Retinal pigment epithelial cell (primary cell): Measurements from ENCODE around the gene ATP2C2.
"Not testable (repeated sequence)": the region's sequence is repeated elsewhere in the genome, so short reads cannot be mapped to it uniquely, and the experiment has no call there.

Experiments
- DNase-seq: peaks from one replicate; pipeline ENCODE4 v3.0.0-alpha.2; 2010; ENCODE audit warnings: low read depth
- H3K4me3 ChIP-seq: 2 replicates; pipeline ENCODE4 v1.5.1; 2011; ENCODE audit warnings: mild to moderate bottlenecking, low read length, control low read depth, moderate library complexity
- CTCF ChIP-seq: conservative IDR thresholded peaks from 2 replicates; pipeline ENCODE4 v1.5.1; 2011; ENCODE audit warnings: low read depth, low read length, control low read depth, inconsistent platforms

ATP2C2 gene

GRCh38 chr16:84413244-84414004 is 45.1 kb downstream of the ATP2C2 start:
- DNase-seq, result no peak
- no peak for TF ChIP-seq CTCF

GRCh38 chr16:84414789-84415326 is 46.5 kb downstream of the ATP2C2 start:
- TF ChIP-seq CTCF, result no peak
- H3K4me3 ChIP-seq, result no peak overlapping the region
- no peak for DNase-seq

More at GRCh38 chr16:84413244-84414004, 45.1 kb downstream of the ATP2C2 start:
- H3K4me3 ChIP-seq, result no peak overlapping the region

GRCh38 chr16:84416407-84417321 is 48.3 kb downstream of the ATP2C2 start:
- no peak for TF ChIP-seq CTCF
- no peak for DNase-seq
- H3K4me3 ChIP-seq, result no peak overlapping the region

DNA sequence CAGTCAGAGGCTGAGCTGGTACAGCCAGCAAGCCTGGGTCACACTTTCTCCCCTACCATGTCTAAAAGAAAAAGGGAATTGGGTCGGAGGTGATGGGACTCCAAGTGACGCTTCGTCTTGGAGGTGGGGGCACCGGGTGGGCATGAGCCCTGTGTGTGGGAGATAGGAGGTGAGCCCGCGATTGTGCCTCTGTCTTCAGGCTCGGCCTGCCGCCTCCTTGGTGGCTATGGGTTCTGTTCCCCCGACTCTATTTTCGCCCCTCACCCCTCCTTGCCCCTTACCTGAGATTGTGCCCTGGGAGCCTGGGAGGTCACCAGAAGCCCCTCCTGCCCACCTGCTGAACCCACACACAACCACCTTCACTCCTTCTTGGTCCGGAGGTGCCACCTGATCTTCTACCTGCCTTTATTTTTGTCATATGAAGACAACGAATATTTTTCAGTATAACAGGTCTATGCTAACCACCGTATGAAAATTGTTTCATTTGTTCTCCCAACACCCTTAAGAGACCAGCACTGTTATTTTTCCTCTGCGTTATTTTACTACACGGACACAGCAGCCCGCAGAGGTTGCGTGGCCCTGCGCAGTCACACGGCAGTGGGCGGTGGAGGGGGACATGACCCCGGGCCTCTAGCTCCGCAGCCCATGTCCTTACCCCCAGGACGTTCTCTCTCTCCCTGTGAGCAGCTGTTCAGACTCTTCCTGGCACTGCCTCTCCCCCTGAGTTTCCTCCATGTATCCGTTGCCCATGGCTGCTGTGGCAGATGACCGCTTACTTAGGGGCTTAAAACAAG is 49.9 kb downstream of the ATP2C2 start:
- TF ChIP-seq CTCF, result no peak
- no peak for DNase-seq
- no peak overlapping the region for H3K4me3 ChIP-seq

DNA sequence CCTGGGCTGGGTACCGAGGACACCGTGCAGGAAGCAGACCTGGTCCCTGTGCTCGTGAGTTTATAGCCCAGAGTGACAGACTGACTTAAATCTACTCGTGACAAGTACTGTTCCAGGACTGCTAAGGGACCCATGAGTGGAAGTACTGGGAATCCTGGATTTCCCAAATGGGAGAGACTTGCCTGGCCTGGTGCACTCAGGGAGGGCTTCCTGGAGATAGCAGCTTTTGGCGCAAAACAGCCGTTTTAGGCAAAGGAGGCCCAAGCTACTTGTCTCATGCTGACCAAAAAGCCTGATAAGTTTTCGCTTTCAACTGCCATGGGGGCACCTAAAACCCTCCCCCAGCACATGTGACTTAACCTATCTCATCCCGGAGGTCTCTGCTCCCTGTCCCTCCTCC is 51.4 kb downstream of the ATP2C2 start:
- no peak for TF ChIP-seq CTCF
- H3K4me3 ChIP-seq, result no peak overlapping the region
- DNase-seq, result no peak

DNA sequence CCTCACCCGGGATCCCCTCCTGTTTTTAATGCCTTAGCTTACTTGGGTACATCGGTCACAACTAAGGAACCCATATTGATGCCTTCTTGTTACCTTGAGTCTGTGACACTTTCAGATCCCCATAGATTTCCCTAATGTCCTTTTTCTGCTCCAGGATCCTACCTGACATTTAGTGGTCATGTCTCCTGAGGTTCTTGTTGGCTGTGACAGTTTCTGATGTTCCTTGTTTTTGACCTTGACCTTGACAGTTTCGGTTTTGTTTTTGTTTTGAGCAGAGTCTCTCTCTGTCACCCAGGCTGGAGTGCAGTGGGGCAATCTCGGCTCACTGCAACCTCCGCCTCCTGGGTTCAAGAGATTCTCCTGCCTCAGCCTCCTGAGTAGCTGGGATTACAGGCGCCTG is 52.2 kb downstream of the ATP2C2 start:
- H3K4me3 ChIP-seq, DNase-seq: not testable (repeated sequence)
